SU-DHL-6 (cell line): Measurements from ENCODE around the gene CR1.

Source experiments
- CTCF ChIP-seq: fragments of 200-600 bp; sonication (generic); IDR thresholded peaks from one replicate; pipeline ENCODE4 v1.5.1; 2017; ENCODE audit warnings: antibody characterized with exemption, mild to moderate bottlenecking, low read length, moderate library complexity; ENCODE audit not compliant: insufficient read depth, poor library complexity, severe bottlenecking
- EZH2phosphoT487 ChIP-seq: fragments of 200-600 bp; sonication (generic), shearing (Covaris generic); conservative IDR thresholded peaks from 2 replicates; pipeline ENCODE4 v1.6.1; 2018; ENCODE audit warnings: mild to moderate bottlenecking, antibody characterized with exemption, low read length, moderate library complexity, mixed read lengths

GRCh38 chr1:207612762-207613161 lies 116.8 kb downstream of the CR1 start:
- no peak for TF ChIP-seq CTCF
- TF ChIP-seq EZH2phosphoT487, result no peak
